HG02870 (cell line): ENCODE measurements around the gene RIC8B.
"Not testable (repeated sequence)": the region's sequence is repeated elsewhere in the genome, so short reads cannot be mapped to it uniquely, and the experiment has no call there.

Experiments
- ATAC-seq: cut with Tn5 transposase; IDR thresholded peaks from one replicate; pipeline ENCODE4 v1.9.1; 2021; ENCODE audit warnings: mild to moderate bottlenecking, moderate library complexity; ENCODE audit not compliant: unreplicated experiment

RIC8B gene, protein sequence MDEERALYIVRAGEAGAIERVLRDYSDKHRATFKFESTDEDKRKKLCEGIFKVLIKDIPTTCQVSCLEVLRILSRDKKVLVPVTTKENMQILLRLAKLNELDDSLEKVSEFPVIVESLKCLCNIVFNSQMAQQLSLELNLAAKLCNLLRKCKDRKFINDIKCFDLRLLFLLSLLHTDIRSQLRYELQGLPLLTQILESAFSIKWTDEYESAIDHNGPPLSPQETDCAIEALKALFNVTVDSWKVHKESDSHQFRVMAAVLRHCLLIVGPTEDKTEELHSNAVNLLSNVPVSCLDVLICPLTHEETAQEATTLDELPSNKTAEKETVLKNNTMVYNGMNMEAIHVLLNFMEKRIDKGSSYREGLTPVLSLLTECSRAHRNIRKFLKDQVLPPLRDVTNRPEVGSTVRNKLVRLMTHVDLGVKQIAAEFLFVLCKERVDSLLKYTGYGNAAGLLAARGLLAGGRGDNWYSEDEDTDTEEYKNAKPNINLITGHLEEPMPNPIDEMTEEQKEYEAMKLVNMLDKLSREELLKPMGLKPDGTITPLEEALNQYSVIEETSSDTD

DNA sequence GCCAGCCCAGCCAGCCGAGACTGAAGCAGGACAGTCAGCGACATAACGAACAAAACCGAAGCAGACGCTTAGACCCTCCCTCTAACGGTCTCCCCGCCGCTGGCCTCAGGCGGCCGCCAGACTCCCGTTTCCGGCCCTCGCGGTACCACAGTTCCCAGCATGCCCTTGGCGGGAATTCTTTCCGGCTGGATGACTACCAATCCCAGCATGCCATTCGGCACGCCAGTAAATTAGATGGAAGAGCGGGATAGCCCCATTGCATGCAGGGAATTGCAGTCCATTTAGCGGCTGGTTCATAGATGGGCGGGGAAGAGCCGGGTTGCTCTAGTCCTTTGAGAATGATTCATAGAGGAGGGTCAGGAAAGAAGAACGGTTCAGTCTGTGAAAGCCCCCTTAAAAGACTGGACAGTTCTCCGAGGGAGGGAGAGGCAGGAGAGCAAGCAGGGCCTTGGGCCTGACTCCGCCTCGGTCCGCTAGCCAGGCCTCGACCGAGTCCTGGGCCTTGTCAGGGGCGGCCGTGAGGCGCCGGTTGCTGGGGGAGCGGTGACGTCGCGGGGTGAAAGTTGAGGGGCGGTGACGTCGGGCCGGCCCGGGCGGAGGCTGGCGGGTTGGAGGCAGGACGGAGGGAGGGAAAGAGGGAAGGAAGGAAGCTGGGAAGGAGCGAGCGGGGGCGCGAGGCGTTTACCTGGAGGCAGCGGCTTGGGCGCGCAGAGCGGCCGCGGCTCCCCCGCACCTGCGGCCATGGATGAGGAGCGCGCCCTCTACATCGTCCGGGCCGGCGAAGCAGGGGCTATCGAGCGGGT is at the start of gene RIC8B:
RIC8B (plus strand) TSS at position 678 of the 803 bp plus-strand sequence; CDS start at position 742, 64 bp downstream.
- peak; percentile 86 for ATAC-seq

GRCh38 chr12:106724934-106725333 is 49.5 kb upstream of the RIC8B start:
- no peak for ATAC-seq

GRCh38 chr12:106726603-106727202 is 47.8 kb upstream of the RIC8B start:
- ATAC-seq, result not testable (repeated sequence)

DNA sequence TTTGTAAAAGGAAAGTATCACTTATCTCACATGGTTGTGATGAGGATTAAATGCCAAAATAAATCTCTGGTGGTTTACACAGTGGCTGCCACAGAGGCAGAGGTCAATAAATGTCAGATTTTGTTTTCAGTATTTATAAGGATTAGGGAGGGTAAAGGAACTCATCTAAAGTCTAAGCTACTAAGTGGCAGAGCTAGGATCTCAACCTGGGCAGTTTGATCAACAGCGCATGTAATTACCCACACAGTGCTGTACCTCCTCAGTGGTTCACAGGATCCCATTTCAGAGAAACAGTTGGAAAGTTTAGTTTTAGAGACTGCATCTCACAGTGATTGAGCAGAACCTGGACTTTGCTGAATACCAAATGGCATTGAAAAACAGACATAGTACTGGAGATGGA is 44.9 kb upstream of the RIC8B start:
- ATAC-seq, result no peak

DNA sequence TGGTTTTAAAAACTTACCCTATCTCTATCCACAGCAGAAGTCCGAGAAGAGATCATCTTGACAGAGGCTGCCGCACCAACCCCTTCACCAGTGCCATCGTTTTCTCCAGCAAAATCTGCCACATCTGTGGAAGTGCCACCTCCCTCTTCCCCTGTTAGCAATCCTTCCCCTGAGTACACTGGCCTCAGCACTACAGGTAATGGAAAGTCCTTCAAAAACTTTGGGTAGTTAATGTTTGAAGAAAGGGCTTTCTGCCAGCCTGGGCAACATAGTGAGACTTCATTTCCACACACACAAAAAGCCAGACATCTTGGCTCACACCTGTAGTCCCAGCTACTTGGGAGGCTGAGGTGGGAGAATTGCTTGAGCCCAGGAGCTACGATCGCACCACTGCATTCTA is 41.6 kb upstream of the RIC8B start:
- no peak for ATAC-seq

GRCh38 chr12:106733660-106734059 is 40.8 kb upstream of the RIC8B start:
- ATAC-seq, result no peak

- no peak for ATAC-seq
Observed at GRCh38 chr12:106736051-106736957, 38.2 kb upstream of the RIC8B start.

GRCh38 chr12:106739318-106739717 is 35.2 kb upstream of the RIC8B start:
- no peak for ATAC-seq

DNA sequence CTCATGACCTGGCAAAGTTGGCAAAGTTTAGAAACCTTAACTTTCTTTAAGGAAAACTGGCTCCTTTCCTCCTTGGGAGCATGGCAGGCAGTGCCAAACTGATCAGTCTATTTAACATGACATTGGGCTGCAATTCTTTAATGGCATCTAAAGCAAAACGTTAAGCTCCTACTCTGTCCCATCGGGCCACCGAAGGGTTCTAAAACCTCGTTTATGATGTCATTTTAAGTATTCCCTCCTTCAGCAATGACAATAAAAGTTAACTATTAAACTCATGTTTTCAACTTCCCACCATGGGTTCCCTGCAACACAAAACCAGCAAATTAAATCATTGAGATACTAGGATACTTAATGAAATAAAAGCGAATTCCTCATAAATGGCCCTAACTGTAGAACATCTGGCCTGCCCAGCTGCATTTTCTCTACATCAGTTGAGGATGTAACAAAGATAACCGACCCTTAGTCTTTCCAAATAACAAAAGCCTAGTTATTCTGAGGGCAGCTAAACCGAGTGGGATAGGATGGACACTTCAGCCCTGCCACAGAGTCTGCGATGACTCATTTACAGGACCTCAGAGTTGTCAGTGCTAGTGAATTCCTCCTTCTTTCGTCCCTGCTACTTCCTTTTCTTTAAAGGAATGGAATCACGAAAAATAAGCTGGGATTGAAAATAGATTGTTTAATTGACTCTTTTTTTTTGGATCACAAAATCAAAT is 34.5 kb upstream of the RIC8B start:
- no peak for ATAC-seq

- no peak for ATAC-seq
Observed at GRCh38 chr12:106740818-106741217, 33.7 kb upstream of the RIC8B start.

DNA sequence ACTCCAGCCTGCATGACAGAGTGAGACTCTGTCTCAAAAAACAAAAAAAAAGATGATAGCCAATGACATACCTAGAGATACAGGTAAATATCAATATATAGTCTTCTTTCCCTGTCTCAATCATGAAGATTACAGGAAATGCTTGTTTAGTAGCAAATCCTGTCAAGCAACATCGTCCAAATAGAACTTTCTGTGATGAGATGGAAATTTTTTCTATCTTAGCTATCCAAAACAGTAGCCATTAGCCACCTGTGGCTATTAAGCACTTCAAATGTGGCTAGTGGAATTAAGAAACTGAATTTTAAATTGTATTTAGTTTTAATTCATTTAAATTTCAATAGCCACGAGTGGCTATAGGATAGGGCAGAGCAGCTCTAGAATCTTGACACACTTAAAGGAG is 33.2 kb upstream of the RIC8B start:
- no peak for ATAC-seq

DNA sequence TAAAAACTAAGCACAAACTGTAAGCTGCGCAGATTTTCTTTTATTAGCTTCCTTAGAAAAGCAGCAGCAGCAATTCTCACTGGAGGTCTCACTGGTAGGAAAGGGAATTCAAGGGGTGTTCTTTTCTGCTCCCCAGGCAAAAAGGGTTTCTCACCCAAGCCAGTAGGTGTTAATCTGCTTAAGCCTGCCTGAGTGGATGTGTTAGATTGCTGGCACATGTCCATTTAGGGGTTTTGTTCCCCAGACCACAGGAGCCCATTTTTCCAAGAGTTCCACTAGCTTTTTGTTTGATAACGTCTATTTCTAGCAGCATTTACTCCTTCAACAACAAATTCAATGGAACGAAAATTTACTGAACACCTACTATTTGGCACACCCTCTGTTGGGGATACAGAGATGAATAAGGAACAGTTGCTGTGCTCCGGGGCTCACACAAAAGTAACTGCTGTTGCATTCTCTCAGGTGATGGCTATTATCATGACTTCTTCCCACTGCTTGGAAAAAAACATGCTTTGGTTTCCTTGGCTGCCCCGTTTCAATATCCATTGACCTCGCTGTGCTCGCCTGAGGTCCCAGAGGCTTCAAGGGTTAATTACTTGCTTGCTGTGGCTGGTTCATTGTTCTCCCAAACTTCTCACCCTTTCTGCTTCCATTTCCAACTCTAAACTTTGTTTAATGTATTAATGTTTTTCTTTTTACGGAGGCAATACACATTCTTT is 31.1 kb upstream of the RIC8B start:
- no peak for ATAC-seq

GRCh38 chr12:106744600-106744999 is 29.9 kb upstream of the RIC8B start:
- no peak for ATAC-seq

GRCh38 chr12:106745181-106745745 is 29.2 kb upstream of the RIC8B start:
- ATAC-seq, result no peak

- ATAC-seq, result no peak
Observed at GRCh38 chr12:106747973-106748436, 26.5 kb upstream of the RIC8B start.

DNA sequence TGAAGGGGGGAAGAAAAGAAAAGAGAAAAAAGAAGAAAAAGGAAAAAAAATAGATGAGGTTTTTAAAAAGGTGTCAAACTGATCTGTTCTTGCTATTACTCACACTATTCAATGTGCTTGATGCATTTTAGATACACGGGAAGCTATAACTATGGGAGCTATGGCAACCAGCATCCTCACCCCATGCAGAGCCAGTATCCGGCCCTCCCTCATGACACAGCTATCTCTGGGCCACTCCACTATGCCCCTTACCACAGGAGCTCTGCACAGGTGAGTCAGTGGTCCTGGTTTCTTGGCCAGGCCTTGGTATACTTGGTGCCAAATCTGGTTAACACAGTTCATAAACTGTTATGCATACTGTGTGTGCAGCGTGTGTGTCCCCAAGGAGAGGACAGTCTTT is 24.0 kb upstream of the RIC8B start:
- ATAC-seq, result no peak

GRCh38 chr12:106753526-106753925 is 21.0 kb upstream of the RIC8B start:
- peak; percentile 97 for ATAC-seq

- ATAC-seq, result no peak
Observed at GRCh38 chr12:106754331-106754730, 20.2 kb upstream of the RIC8B start.
